HepG2 (cell line): ENCODE results near the gene ALK. TPM values are rescaled to one million over a fixed set of nuclear protein-coding genes. Genes with fewer than 3 reads are reported as not detected.

ENCODE experiments used
- ATAC-seq: fragments of 200-7000 bp; cut with Tn5 transposase; 3 replicates; pipeline ENCODE4 v1.9.1; 2020; ENCODE audit warnings: mild to moderate bottlenecking, moderate library complexity
- BruUV-seq: library from RNA; stranded (reverse); fragments of 400-500 nt; replicated peaks from 2 replicates; lab custom pipeline; 2021; lab: Mats Ljungman, UMichigan
- CTCF ChIA-PET: fragments of 300-600 bp; formaldehyde crosslinking; extraction: SDS; loops from one replicate; lab custom pipeline; 2021; ENCODE audit warnings: low total read pairs, inconsistent platforms, low intra/inter-chr PET ratio; lab: Yijun Ruan, JAX
- POLR2A ChIA-PET: fragments of 350-600 bp; sonication (Branson Sonifier 250); formaldehyde crosslinking; loops from one replicate; lab custom pipeline; 2020; ENCODE audit warnings: antibody characterized with exemption, inconsistent platforms; lab: Yijun Ruan, JAX
- DNase-seq: peaks from one replicate; pipeline ENCODE4 v3.0.0-alpha.2; 2015; ENCODE audit warnings: low spot score
- FAIRE-seq: peaks from 3 replicates; lab custom pipeline; 2011; peaks lifted over from hg19 to GRCh38; lab: Jason Lieb, UNC
- H2AFZ ChIP-seq: one replicate; pipeline ENCODE4 v1.6.1; 2011; ENCODE audit warnings: low read length, inconsistent platforms
- H3K27ac ChIP-seq: fragments of 300-600 bp; 3 replicates; pipeline ENCODE4 v1.8.0; 2011; ENCODE audit warnings: mixed run types, mild to moderate bottlenecking, mixed read lengths, low read length, inconsistent platforms; ENCODE audit not compliant: insufficient read depth; ENCODE audit errors: extremely low read length
- H3K27me3 ChIP-seq, 2 experiments: fragments of 200-600 bp in 1 of 2; 2 replicates in 1 of 2; 3 replicates in 1 of 2; pipeline versions ENCODE4 v1.6.0 to v1.8.0; 2011; ENCODE audit warnings: low read length in 2 of 2, mild to moderate bottlenecking in 2 of 2, moderate library complexity in 2 of 2, inconsistent platforms in 1 of 2; ENCODE audit not compliant: insufficient read depth in 2 of 2, control insufficient read depth in 1 of 2
- H3K36me3 ChIP-seq, 2 experiments: fragments of 200-600 bp in 1 of 2; replicated peaks in 1 of 2; 2 replicates in 1 of 2; 3 replicates in 1 of 2; pipeline versions ENCODE4 v1.5.1 to v1.8.0; 2011; ENCODE audit warnings: low read length in 2 of 2, inconsistent platforms in 1 of 2; ENCODE audit not compliant: insufficient read depth in 2 of 2, control insufficient read depth in 1 of 2
- H3K4me1 ChIP-seq: 2 replicates; pipeline ENCODE4 v1.5.1; 2012; ENCODE audit warnings: low read length, inconsistent platforms; ENCODE audit not compliant: insufficient read depth
- H3K4me2 ChIP-seq: 2 replicates; pipeline ENCODE4 v1.6.0; 2011; ENCODE audit warnings: low read depth, low read length, inconsistent platforms
- H3K4me3 ChIP-seq, 3 experiments: fragments of 200-600 bp in 1 of 3; sonication (generic), shearing (Covaris generic) in 1 of 3; replicated peaks in 1 of 3; 2 replicates each; pipeline ENCODE4 v1.5.1; 2011 to 2016; ENCODE audit warnings: low read length in 3 of 3, inconsistent platforms in 2 of 3, low read depth in 2 of 3, mild to moderate bottlenecking in 2 of 3, control low read depth in 1 of 3, mixed read lengths in 1 of 3; ENCODE audit not compliant: insufficient read depth in 1 of 3
- H3K79me2 ChIP-seq: one replicate; pipeline ENCODE4 v1.6.1; 2011; ENCODE audit warnings: low read length, inconsistent platforms; ENCODE audit not compliant: insufficient read depth
- H3K9ac ChIP-seq: 2 replicates; pipeline ENCODE4 v1.6.0; 2011; ENCODE audit warnings: mild to moderate bottlenecking, low read depth, low read length, inconsistent platforms; ENCODE audit not compliant: insufficient read depth
- H3K9me3 ChIP-seq: 2 replicates; pipeline ENCODE4 v1.5.1; 2012; ENCODE audit warnings: mild to moderate bottlenecking, low read length
- H4K20me1 ChIP-seq: 2 replicates; pipeline ENCODE4 v1.6.0; 2011; ENCODE audit warnings: inconsistent platforms, mild to moderate bottlenecking, low read length, moderate library complexity; ENCODE audit not compliant: insufficient read depth
- DR1 ChIP-seq: sonication (generic); formaldehyde crosslinking; IDR thresholded peaks from 2 replicates; pipeline ENCODE4 v1.8.0; 2021; ENCODE audit warnings: mild to moderate bottlenecking, missing genetic modification reagents, inconsistent platforms
- JUNB ChIP-seq: sonication (generic); formaldehyde crosslinking; IDR thresholded peaks from 2 replicates; pipeline ENCODE4 v1.8.0; 2022; ENCODE audit warnings: missing genetic modification reagents, mild to moderate bottlenecking, borderline replicate concordance
- KMT2A ChIP-seq: sonication (generic); formaldehyde crosslinking; IDR thresholded peaks from 2 replicates; pipeline ENCODE4 v1.4.0; 2020; ENCODE audit warnings: missing genetic modification reagents
- REPIN1 ChIP-seq: sonication (generic); formaldehyde crosslinking; IDR thresholded peaks from 2 replicates; pipeline ENCODE4 v1.8.0; 2022; ENCODE audit warnings: missing genetic modification reagents, low read depth, mild to moderate bottlenecking, borderline replicate concordance
- ZNF839 ChIP-seq: sonication (generic); formaldehyde crosslinking; IDR thresholded peaks from 2 replicates; pipeline ENCODE4 v1.4.0; 2020; ENCODE audit warnings: missing genetic modification reagents, mild to moderate bottlenecking, borderline replicate concordance
- WGBS: methylation state at CpG from one replicate; pipeline ENCODE4 v1.1.6; 2017; ENCODE audit warnings: low lambda C conversion rate; 5-methylcytosine and 5-hydroxymethylcytosine counted together
- in situ Hi-C: cut with HindIII; loops from 2 replicates; pipeline ENCODE4 v1.10.0; 2017; ENCODE audit warnings: low pct_unique_long_range_greater_than_20kb; ENCODE audit not compliant: extremely low pct_ligation_motif_present
- intact Hi-C: fragments of 100-400 bp; cut with micrococcal nuclease; formaldehyde crosslinking; loops from one replicate; pipeline ENCODE4 v1.10.0; 2022; ENCODE audit not compliant: unreplicated experiment
- polyA plus RNA-seq, 8 experiments: library from polyadenylated mRNA; depleted of rRNA in 3 of 8; stranded (reverse) in 7 of 8; unstranded in 1 of 8; fragments of >200 nt; fragmentation: Illumina TruSeq in 4 of 8; extraction: Trizol in 4 of 8; gene quantifications; 2 replicates each; pipeline versions ENCODE4 v1.2.1 to v1.2.3, GENCODE V29; 2011 to 2016; ENCODE audit warnings: low read depth in 4 of 8, missing spikeins in 1 of 8, mixed read lengths in 1 of 8; ENCODE audit not compliant: insufficient read depth in 1 of 8
- total RNA-seq, 5 experiments: library from RNA; depleted of rRNA; stranded (reverse); fragments of >200 nt; fragmentation: Illumina TruSeq; extraction: Trizol; gene quantifications; 2 replicates each; pipeline ENCODE4 v1.2.3, GENCODE V29; 2016; ENCODE audit warnings: low read depth in 1 of 5
- TF ChIP-seq, protein P1 (sequence below): sonication (generic); formaldehyde crosslinking; IDR thresholded peaks from 2 replicates; pipeline ENCODE4 v1.4.0; 2020; ENCODE audit warnings: missing genetic modification reagents
- TF ChIP-seq, protein P2 (sequence below): sonication (generic); formaldehyde crosslinking; IDR thresholded peaks from 2 replicates; pipeline ENCODE4 v1.4.0; 2020; ENCODE audit warnings: missing genetic modification reagents

The ALK gene
- total and polyA plus RNA-seq, 2 of the 13 experiments (the other 11 are each of a cell fraction or from before 2014, with no cell fraction given): not detected

DNA sequence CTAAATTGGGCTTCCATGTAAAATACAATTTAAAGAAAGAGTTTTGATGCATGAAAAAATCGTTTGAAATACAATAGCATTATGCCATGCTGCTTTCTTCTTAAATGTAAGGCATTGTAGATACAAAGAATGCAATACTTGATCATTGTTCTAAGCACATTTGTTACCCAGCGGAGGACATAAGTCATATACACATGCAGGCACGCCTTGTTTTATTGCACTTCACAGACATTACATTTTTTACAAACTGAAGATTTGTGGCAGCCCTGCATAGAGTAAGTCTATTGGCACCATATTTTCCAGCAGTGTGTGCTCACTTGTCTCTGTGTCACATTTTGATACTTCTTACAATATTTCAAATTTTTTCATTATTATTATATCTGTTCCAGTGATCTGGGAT is 461.2 kb downstream of the ALK start (continued):
- TF ChIP-seq, protein P1, sequence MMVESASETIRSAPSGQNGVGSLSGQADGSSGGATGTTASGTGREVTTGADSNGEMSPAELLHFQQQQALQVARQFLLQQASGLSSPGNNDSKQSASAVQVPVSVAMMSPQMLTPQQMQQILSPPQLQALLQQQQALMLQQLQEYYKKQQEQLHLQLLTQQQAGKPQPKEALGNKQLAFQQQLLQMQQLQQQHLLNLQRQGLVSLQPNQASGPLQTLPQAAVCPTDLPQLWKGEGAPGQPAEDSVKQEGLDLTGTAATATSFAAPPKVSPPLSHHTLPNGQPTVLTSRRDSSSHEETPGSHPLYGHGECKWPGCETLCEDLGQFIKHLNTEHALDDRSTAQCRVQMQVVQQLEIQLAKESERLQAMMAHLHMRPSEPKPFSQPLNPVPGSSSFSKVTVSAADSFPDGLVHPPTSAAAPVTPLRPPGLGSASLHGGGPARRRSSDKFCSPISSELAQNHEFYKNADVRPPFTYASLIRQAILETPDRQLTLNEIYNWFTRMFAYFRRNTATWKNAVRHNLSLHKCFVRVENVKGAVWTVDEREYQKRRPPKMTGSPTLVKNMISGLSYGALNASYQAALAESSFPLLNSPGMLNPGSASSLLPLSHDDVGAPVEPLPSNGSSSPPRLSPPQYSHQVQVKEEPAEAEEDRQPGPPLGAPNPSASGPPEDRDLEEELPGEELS: no peak

DNA sequence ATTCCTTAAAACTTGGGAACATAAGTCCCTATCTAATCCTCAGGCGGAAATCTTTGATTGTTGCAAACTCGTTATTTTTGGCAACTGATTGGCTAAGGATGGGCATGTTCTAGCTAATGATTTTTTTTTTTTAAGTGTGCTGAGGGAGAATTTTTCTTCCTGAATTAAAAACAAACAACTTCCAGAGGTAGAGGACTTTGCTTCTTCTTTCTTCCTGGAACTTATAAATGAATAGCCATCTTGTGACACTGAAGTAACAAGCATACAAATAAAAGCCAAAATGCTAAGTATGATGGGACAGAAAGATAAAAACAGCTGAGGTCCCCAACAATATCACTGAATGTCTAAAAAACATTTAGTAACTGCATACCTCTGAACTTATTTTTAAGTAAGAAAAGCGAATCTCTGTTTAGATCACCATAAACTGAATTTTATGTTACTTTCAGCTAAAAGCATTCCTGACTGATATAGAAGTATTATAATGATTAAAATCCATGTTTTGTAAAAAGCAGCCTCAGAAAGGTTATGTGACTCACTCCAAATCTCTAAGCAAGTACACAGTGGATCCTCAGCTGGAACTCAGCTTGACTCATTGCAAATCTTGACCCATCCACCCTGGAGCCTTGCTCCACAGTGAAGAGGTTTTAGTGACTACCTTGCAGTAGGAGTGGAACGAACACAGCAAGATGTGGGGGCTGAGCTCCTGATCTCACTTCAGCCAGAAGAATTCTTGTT is 461.8 kb downstream of the ALK start:
- BruUV-seq: no TSS peak
- intact Hi-C loops (no loop called here), in situ Hi-C loops (no loop called here)
- Histone ChIP-seq H4K20me1 (no peaks in the 10 kb centered on the region; the same call in 1 of the 2 replicates), H3K27me3 (no peaks in the 10 kb centered on the region), H3K9ac (no peak overlapping the region), H2AFZ (no peak overlapping the region), H3K4me3 (no peak overlapping the region), H3K79me2 (no peaks in the 10 kb centered on the region), H3K4me1 (no peaks in the 10 kb centered on the region), H3K36me3 (no peaks in the 10 kb centered on the region), H3K9me3 (no peaks in the 10 kb centered on the region), H3K27ac (no peak overlapping the region), H3K4me2 (no peak overlapping the region)
- no peak for DNase-seq
- no peak for ATAC-seq
- no peak for TF ChIP-seq DR1 (CRISPR knock-in tag)
- no peak for TF ChIP-seq KMT2A (CRISPR knock-in tag)
- no peak for TF ChIP-seq ZNF839 (CRISPR knock-in tag)
- TF ChIP-seq, protein P2, sequence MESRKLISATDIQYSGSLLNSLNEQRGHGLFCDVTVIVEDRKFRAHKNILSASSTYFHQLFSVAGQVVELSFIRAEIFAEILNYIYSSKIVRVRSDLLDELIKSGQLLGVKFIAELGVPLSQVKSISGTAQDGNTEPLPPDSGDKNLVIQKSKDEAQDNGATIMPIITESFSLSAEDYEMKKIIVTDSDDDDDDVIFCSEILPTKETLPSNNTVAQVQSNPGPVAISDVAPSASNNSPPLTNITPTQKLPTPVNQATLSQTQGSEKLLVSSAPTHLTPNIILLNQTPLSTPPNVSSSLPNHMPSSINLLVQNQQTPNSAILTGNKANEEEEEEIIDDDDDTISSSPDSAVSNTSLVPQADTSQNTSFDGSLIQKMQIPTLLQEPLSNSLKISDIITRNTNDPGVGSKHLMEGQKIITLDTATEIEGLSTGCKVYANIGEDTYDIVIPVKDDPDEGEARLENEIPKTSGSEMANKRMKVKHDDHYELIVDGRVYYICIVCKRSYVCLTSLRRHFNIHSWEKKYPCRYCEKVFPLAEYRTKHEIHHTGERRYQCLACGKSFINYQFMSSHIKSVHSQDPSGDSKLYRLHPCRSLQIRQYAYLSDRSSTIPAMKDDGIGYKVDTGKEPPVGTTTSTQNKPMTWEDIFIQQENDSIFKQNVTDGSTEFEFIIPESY: no peak
- TF ChIP-seq JUNB (CRISPR knock-in tag): no peak
- no peak for TF ChIP-seq REPIN1 (CRISPR knock-in tag)
- POLR2A ChIA-PET: no interaction called here
- 9% methylated on average over 4 of the region's 4 CpGs for WGBS
- CTCF ChIA-PET: no interaction called here
- FAIRE-seq: no peak
